H9 (cell line): Measurements from ENCODE around the gene C2orf49. TPM values are rescaled to one million over a fixed set of nuclear protein-coding genes. Genes with fewer than 3 reads are reported as not detected.

Experiments used
- DNase-seq: peaks from one replicate; pipeline ENCODE4 v3.0.0-alpha.2; 2017
- H2AFZ ChIP-seq: one replicate; pipeline ENCODE4 v1.6.1; 2013; ENCODE audit warnings: mild to moderate bottlenecking, low read length, control low read depth, moderate library complexity
- H2AK5ac ChIP-seq: 2 replicates; pipeline ENCODE4 v1.6.1; 2013; ENCODE audit warnings: low read length, control low read depth, mixed read lengths; ENCODE audit not compliant: insufficient read length
- H2BK120ac ChIP-seq: one replicate; pipeline ENCODE4 v1.6.1; 2013; ENCODE audit warnings: low read depth, mild to moderate bottlenecking, low read length, control low read depth, inconsistent platforms; ENCODE audit not compliant: poor library complexity, severe bottlenecking
- H2BK12ac ChIP-seq: 2 replicates; pipeline ENCODE4 v1.6.1; 2013; ENCODE audit warnings: low read length, control low read depth, mixed read lengths, low read depth; ENCODE audit not compliant: insufficient read length
- H2BK15ac ChIP-seq: 2 replicates; pipeline ENCODE4 v1.6.1; 2013; ENCODE audit warnings: low read depth, low read length, control low read depth
- H2BK20ac ChIP-seq: one replicate; pipeline ENCODE4 v1.6.1; 2013; ENCODE audit warnings: low read depth, mild to moderate bottlenecking, low read length, control low read depth, inconsistent platforms; ENCODE audit not compliant: poor library complexity, severe bottlenecking
- H2BK5ac ChIP-seq: 2 replicates; pipeline ENCODE4 v1.6.1; 2013; ENCODE audit warnings: low read length, control low read depth, mixed read lengths; ENCODE audit not compliant: insufficient read length
- H3K14ac ChIP-seq: 2 replicates; pipeline ENCODE4 v1.6.1; 2013; ENCODE audit warnings: low read length, control low read depth; ENCODE audit not compliant: insufficient read depth
- H3K18ac ChIP-seq: 2 replicates; pipeline ENCODE4 v1.6.1; 2013; ENCODE audit warnings: low read depth, mild to moderate bottlenecking, mixed read lengths, low read length, control low read depth; ENCODE audit not compliant: insufficient read length
- H3K23ac ChIP-seq: 2 replicates; pipeline ENCODE4 v1.6.1; 2013; ENCODE audit warnings: low read length, control low read depth, mixed read lengths, low read depth; ENCODE audit not compliant: insufficient read length
- H3K23me2 ChIP-seq: 2 replicates; pipeline ENCODE4 v1.6.1; 2013; ENCODE audit warnings: low read depth, mild to moderate bottlenecking, mixed read lengths, low read length, control low read depth; ENCODE audit not compliant: insufficient read length, poor library complexity, severe bottlenecking
- H3K27ac ChIP-seq: 2 replicates; pipeline ENCODE4 v1.5.1; 2013; ENCODE audit warnings: low read length, control low read depth, mixed read lengths, low read depth; ENCODE audit not compliant: insufficient read length
- H3K27me3 ChIP-seq: 2 replicates; pipeline ENCODE4 v1.6.1; 2013; ENCODE audit warnings: low read length, control low read depth, inconsistent platforms; ENCODE audit not compliant: insufficient read depth
- H3K4ac ChIP-seq: 2 replicates; pipeline ENCODE4 v1.6.1; 2013; ENCODE audit warnings: low read depth, mild to moderate bottlenecking, control low read depth, inconsistent platforms, low read length, moderate library complexity
- H3K4me1 ChIP-seq: 2 replicates; pipeline ENCODE4 v1.6.1; 2013; ENCODE audit warnings: low read length, control low read depth, inconsistent platforms; ENCODE audit not compliant: insufficient read depth
- H3K4me2 ChIP-seq: 2 replicates; pipeline ENCODE4 v1.6.1; 2013; ENCODE audit warnings: low read length, control low read depth, mixed read lengths; ENCODE audit not compliant: insufficient read length, insufficient read depth
- H3K56ac ChIP-seq: 2 replicates; pipeline ENCODE4 v1.6.1; 2013; ENCODE audit warnings: low read depth, mild to moderate bottlenecking, mixed read lengths, low read length, control low read depth; ENCODE audit not compliant: insufficient read length
- H3K79me1 ChIP-seq: 2 replicates; pipeline ENCODE4 v1.6.1; 2013; ENCODE audit warnings: low read depth, mild to moderate bottlenecking, moderate library complexity, low read length, control low read depth, inconsistent platforms; ENCODE audit not compliant: insufficient read depth, poor library complexity, severe bottlenecking
- H3K79me2 ChIP-seq: 2 replicates; pipeline ENCODE4 v1.6.1; 2013; ENCODE audit warnings: low read length, control low read depth, inconsistent platforms; ENCODE audit not compliant: insufficient read depth
- H3K9ac ChIP-seq: 2 replicates; pipeline ENCODE4 v1.6.1; 2013; ENCODE audit warnings: low read length, control low read depth, mixed read lengths; ENCODE audit not compliant: insufficient read length; ENCODE audit errors: extremely low read depth
- H3K9me3 ChIP-seq: one replicate; pipeline ENCODE4 v1.6.1; 2013; ENCODE audit warnings: low read depth, low read length, inconsistent platforms; ENCODE audit not compliant: control insufficient read depth
- H3T11ph ChIP-seq: one replicate; pipeline ENCODE4 v1.6.1; 2013; ENCODE audit warnings: mild to moderate bottlenecking, low read length, control low read depth, inconsistent platforms
- H4K20me1 ChIP-seq: one replicate; pipeline ENCODE4 v1.6.1; 2013; ENCODE audit not compliant: control insufficient read depth, insufficient read length, insufficient read depth
- H4K5ac ChIP-seq: 2 replicates; pipeline ENCODE4 v1.6.1; 2013; ENCODE audit warnings: low read depth, mild to moderate bottlenecking, mixed read lengths, low read length, control low read depth; ENCODE audit not compliant: insufficient read length
- H4K8ac ChIP-seq: replicated peaks from 2 replicates; pipeline ENCODE4 v1.6.1; 2013; ENCODE audit warnings: low read length, control low read depth, mixed read lengths, low read depth; ENCODE audit not compliant: insufficient read length
- H4K91ac ChIP-seq: 2 replicates; pipeline ENCODE4 v1.6.1; 2013; ENCODE audit warnings: low read depth, mild to moderate bottlenecking, moderate library complexity, mixed read lengths, low read length, control low read depth; ENCODE audit not compliant: insufficient read length
- H3K27ac Mint-ChIP-seq, 3 experiments: 2 replicates in 2 of 3; 3 replicates in 1 of 3; pipeline ENCODE4 v1.8.0; 2020 to 2021; ENCODE audit warnings: mixed read lengths in 3 of 3, mild to moderate bottlenecking in 1 of 3, moderate library complexity in 1 of 3
- H3K27me3 Mint-ChIP-seq: 2 replicates; pipeline ENCODE4 v1.8.0; 2021; ENCODE audit warnings: low read depth, mild to moderate bottlenecking, moderate library complexity, mixed read lengths
- H3K36me3 Mint-ChIP-seq, 3 experiments: 2 replicates in 2 of 3; 3 replicates in 1 of 3; pipeline ENCODE4 v1.8.0; 2020 to 2021; ENCODE audit warnings: low read depth in 3 of 3, mixed read lengths in 3 of 3; ENCODE audit not compliant: insufficient read depth in 1 of 3
- H3K4me1 Mint-ChIP-seq, 2 experiments: 2 replicates each; pipeline ENCODE4 v1.8.0; 2020; ENCODE audit warnings: mixed read lengths in 2 of 2
- H3K4me3 Mint-ChIP-seq, 2 experiments: 2 replicates in 1 of 2; 3 replicates in 1 of 2; pipeline ENCODE4 v1.8.0; 2020 to 2021; ENCODE audit warnings: mild to moderate bottlenecking in 2 of 2, mixed read lengths in 2 of 2, moderate library complexity in 1 of 2
- H3K9me3 Mint-ChIP-seq, 2 experiments: 2 replicates in 1 of 2; 3 replicates in 1 of 2; pipeline ENCODE4 v1.8.0; 2020; ENCODE audit warnings: mild to moderate bottlenecking in 2 of 2, mixed read lengths in 2 of 2, moderate library complexity in 1 of 2
- CTCF ChIP-seq: fragments of 200-600 bp; sonication (generic); conservative IDR thresholded peaks from 3 replicates; pipeline ENCODE4 v1.8.0; 2021; ENCODE audit warnings: antibody characterized with exemption, mild to moderate bottlenecking
- WGBS: extraction: QIAGEN DNeasy Blood & Tissue Kit; methylation state at CpG from one replicate; pipeline ENCODE4 v1.1.7; 2013; ENCODE audit warnings: missing lambda C conversion rate, low lambda C conversion rate, mixed read lengths; ENCODE audit not compliant: insufficient read length; ENCODE audit errors: extremely low coverage; 5-methylcytosine and 5-hydroxymethylcytosine counted together
- total RNA-seq: library from RNA; stranded (reverse); gene quantifications from 2 replicates; pipeline ENCODE4 v1.2.1, GENCODE V29; 2021

Gene C2orf49
- total RNA-seq, 1 experiment from 2014 or later: 18.8 TPM

GRCh38 chr2:105391763-105392662 lies 54.7 kb downstream of the C2orf49 start:
- H3K9ac ChIP-seq: no peak overlapping the region
- no peak overlapping the region for H4K91ac ChIP-seq
- no peak overlapping the region for H2BK15ac ChIP-seq
- H4K20me1 ChIP-seq: no peaks in the 10 kb centered on the region
- no peak overlapping the region for H3K4me2 ChIP-seq
- H3K27ac ChIP-seq: no peak overlapping the region
- peak overlapping the region in 1 of 3 experiments; percentile 79; a peak in 1 of 7 replicates for H3K27ac Mint-ChIP-seq
- no peak overlapping the region for H2AFZ ChIP-seq
- H3T11ph ChIP-seq: no peak overlapping the region
- H3K4me1 ChIP-seq: no peaks in the 10 kb centered on the region
- H2AK5ac ChIP-seq: no peak overlapping the region
- H2BK20ac ChIP-seq: no peak overlapping the region
- H3K36me3 Mint-ChIP-seq: peaks cover 0 to 28% (median 23%) of the 10 kb centered on the region in 3 experiments; a peak in 5 of 7 replicates
- H2BK5ac ChIP-seq: no peak overlapping the region
- H3K4ac ChIP-seq: no peak overlapping the region
- H3K4me1 Mint-ChIP-seq: peaks cover 10 to 14% of the 10 kb centered on the region in 2 experiments
- H2BK120ac ChIP-seq: no peak overlapping the region
- H3K27me3 ChIP-seq: no peaks in the 10 kb centered on the region
- H2BK12ac ChIP-seq: no peak overlapping the region
- H3K56ac ChIP-seq: no peak overlapping the region
- H3K9me3 ChIP-seq: no peaks in the 10 kb centered on the region
- no peak overlapping the region for H4K5ac ChIP-seq
- no peaks in the 10 kb centered on the region for H3K27me3 Mint-ChIP-seq
- H3K23ac ChIP-seq: no peak overlapping the region
- WGBS: no CpG with 5 or more reads among the region's 9 CpGs
- H3K9me3 Mint-ChIP-seq: no peaks in the 10 kb centered on the region
- H3K23me2 ChIP-seq: no peaks in the 10 kb centered on the region
- H3K14ac ChIP-seq: no peak overlapping the region
- peaks cover 2% of the 10 kb centered on the region; the same call in 1 of the 2 replicates for H3K79me2 ChIP-seq
- H3K18ac ChIP-seq: no peak overlapping the region
- H3K79me1 ChIP-seq: no peaks in the 10 kb centered on the region
- no peak for TF ChIP-seq CTCF
- DNase-seq: no peak
- H3K4me3 Mint-ChIP-seq: no peak overlapping the region
- no peak overlapping the region for H4K8ac ChIP-seq
